Astrocyte of the spinal cord (primary cell): ENCODE results near the gene EDNRA.

Experiments
- DNase-seq: peaks from one replicate; pipeline ENCODE4 v3.0.0; 2011; ENCODE audit warnings: low read depth, low spot score
- H3K4me3 ChIP-seq: 2 replicates; pipeline ENCODE4 v1.5.1; 2011; ENCODE audit warnings: low read depth, mild to moderate bottlenecking, low read length, moderate library complexity
- CTCF ChIP-seq: IDR thresholded peaks from 2 replicates; pipeline ENCODE4 v1.5.1; 2012; ENCODE audit warnings: low read depth, mild to moderate bottlenecking, low read length, inconsistent platforms
- in situ Hi-C: cut with HindIII; loops from 2 replicates; pipeline ENCODE4 v1.10.0; 2017; ENCODE audit warnings: low sequenced_read_pairs

The EDNRA gene

GRCh38 chr4:147586032-147586431 is 105.1 kb downstream of the EDNRA start:
- in situ Hi-C loops, result no loop called here
- DNase-seq, result no peak

GRCh38 chr4:147586637-147587036 is 105.7 kb downstream of the EDNRA start:
- TF ChIP-seq CTCF, result no peak
- no peak for DNase-seq
- in situ Hi-C loops, result no loop called here
- H3K4me3 ChIP-seq, result no peak overlapping the region

More at GRCh38 chr4:147586032-147586431, 105.1 kb downstream of the EDNRA start:
- no peak for TF ChIP-seq CTCF
- H3K4me3 ChIP-seq, result no peak overlapping the region

GRCh38 chr4:147587041-147587440 is 106.1 kb downstream of the EDNRA start:
- TF ChIP-seq CTCF, result no peak
- in situ Hi-C loops, result no loop called here
- no peak for DNase-seq
- no peak overlapping the region for H3K4me3 ChIP-seq

- in situ Hi-C loops, result no loop called here
- H3K4me3 ChIP-seq, result no peak overlapping the region
- TF ChIP-seq CTCF, result no peak
- peak; percentile 42 for DNase-seq
Measured at GRCh38 chr4:147589586-147589985, 108.7 kb downstream of the EDNRA start.

- in situ Hi-C loops, result no loop called here
- DNase-seq, result peak; percentile 85
- TF ChIP-seq CTCF, result peak; percentile 69
- H3K4me3 ChIP-seq, result no peak overlapping the region
Measured at GRCh38 chr4:147590249-147590920, 109.5 kb downstream of the EDNRA start.

- no peak for TF ChIP-seq CTCF
- no peak overlapping the region for H3K4me3 ChIP-seq
- in situ Hi-C loops, result no loop called here
- no peak for DNase-seq
Measured at GRCh38 chr4:147591106-147591505, 110.2 kb downstream of the EDNRA start.

GRCh38 chr4:147594107-147594506 is 113.2 kb downstream of the EDNRA start:
- H3K4me3 ChIP-seq, result no peak overlapping the region
- in situ Hi-C loops, result no loop called here
- no peak for DNase-seq

More at GRCh38 chr4:147594107-147594506, 113.2 kb downstream of the EDNRA start:
- TF ChIP-seq CTCF, result peak; percentile 19
